HG02571 (cell line): ENCODE measurements around the gene JARID2.

Experiments
- ATAC-seq: cut with Tn5 transposase; IDR thresholded peaks from one replicate; pipeline ENCODE4 v1.9.1; 2021; ENCODE audit warnings: mild to moderate bottlenecking, moderate library complexity; ENCODE audit not compliant: unreplicated experiment

JARID2 gene

GRCh38 chr6:15245361-15246216 lies at the start of gene JARID2:
Gene JARID2, plus strand, starts transcription at chr6:15246069. Its CDS starts 471 bp downstream, at chr6:15246540.
- peak; percentile 55 for ATAC-seq

- no peak for ATAC-seq
Observed at GRCh38 chr6:15200087-15200486, 45.8 kb upstream of the JARID2 start.

- ATAC-seq, result no peak
Observed at GRCh38 chr6:15205321-15205720, 40.5 kb upstream of the JARID2 start.

GRCh38 chr6:15206887-15207286 lies 39.0 kb upstream of the JARID2 start:
- ATAC-seq, result no peak

- ATAC-seq, result no peak
Observed at GRCh38 chr6:15207923-15208322, 37.9 kb upstream of the JARID2 start.

GRCh38 chr6:15213838-15214400 lies 31.9 kb upstream of the JARID2 start:
- no peak for ATAC-seq

GRCh38 chr6:15218401-15218800 lies 27.5 kb upstream of the JARID2 start:
- no peak for ATAC-seq

- ATAC-seq, result no peak
Observed at GRCh38 chr6:15220062-15220461, 25.8 kb upstream of the JARID2 start.

GRCh38 chr6:15227827-15228318 lies 18.0 kb upstream of the JARID2 start:
- ATAC-seq, result no peak

- no peak for ATAC-seq
Observed at GRCh38 chr6:15230827-15231226, 15.0 kb upstream of the JARID2 start.

GRCh38 chr6:15232836-15233510 lies 12.9 kb upstream of the JARID2 start:
- no peak for ATAC-seq

GRCh38 chr6:15234068-15234758 lies 11.7 kb upstream of the JARID2 start:
- no peak for ATAC-seq

- no peak for ATAC-seq
Observed at GRCh38 chr6:15239616-15240364, 6.1 kb upstream of the JARID2 start.

GRCh38 chr6:15242503-15242902 lies 3.4 kb upstream of the JARID2 start:
- no peak for ATAC-seq

- no peak for ATAC-seq
Observed at GRCh38 chr6:15242937-15243614, 2.8 kb upstream of the JARID2 start.

- no peak for ATAC-seq
Observed at GRCh38 chr6:15243910-15244619, 1.8 kb upstream of the JARID2 start.

GRCh38 chr6:15244620-15245360 lies 1.1 kb upstream of the JARID2 start:
- ATAC-seq, result peak; percentile 16

- no peak for ATAC-seq
Observed at GRCh38 chr6:15246217-15246665, 372 bp downstream of the JARID2 start.
